Measurements from ENCODE around the gene MRPS15. TPM values are rescaled to one million over a fixed set of nuclear protein-coding genes. Genes with fewer than 3 reads are reported as not detected.

MRPS15 gene
- total and polyA plus RNA-seq, 7 donors = 70.3 to 115 (median 85.3) TPM

DNA sequence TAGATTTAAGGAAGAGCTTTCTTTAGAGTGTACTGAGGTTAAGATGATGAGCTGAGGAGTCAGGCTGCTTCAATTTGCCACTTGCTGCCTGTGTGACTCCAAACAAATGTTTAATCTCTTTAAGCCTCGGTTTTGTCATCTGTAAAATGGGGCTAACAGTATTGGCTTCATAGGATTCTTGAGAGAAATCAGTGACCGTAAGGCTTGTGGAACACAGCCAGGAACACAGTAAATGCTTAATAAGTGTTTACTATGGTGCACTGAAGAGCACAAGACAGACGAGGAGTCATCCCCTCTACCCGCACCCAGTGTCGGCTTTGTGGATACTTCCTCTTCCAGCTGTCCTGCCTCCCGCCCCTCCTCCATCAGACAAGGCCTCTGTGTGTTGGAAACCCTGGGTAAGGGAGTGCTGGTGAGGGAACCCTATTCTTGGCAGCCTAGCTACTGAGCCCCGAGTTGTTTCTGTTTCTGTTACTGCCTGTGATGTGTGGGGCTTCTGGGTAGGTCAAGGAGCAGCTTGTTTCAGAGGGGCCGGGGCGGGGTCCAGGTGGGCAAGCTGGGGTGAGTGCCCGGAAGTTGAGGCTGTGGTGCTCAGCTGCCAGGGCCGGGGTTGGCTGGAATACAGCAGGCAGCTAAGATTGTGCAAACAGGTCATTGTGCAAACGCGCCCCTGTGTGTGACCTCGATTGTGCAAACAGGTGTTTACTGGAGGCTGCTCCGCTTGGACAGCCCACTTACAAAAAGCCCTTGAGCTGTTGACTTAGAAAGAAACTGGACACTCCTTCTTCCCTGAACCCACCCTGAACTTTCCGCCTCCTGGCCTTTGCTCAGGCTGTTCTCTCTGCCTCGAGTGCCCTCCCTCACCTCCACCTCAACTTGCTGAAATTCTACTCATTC lies 22.5 kb upstream of the MRPS15 start:
- Histone ChIP-seq H3K36me3 (no peaks in the 10 kb centered on the region), H3K9me3 (no peaks in the 10 kb centered on the region), H3K27ac (peak overlapping the region in 1 of 4 donors; percentile 37), H3K4me3 (no peak overlapping the region), H3K27me3 (peaks cover 0 to 6% (median 0%) of the 10 kb centered on the region in 3 donors), H3K4me1 (no peaks in the 10 kb centered on the region)
- 26 to 58% methylated on average over 17 of the region's 17 CpGs for WGBS, 2 donors
- TF ChIP-seq EP300 (IDR thresholded peaks at IDR 0.05) (no peak), POLR2AphosphoS5 (IDR thresholded peaks at IDR 0.05) (no peak)
- DNase-seq = peak; percentile 77
- intact Hi-C loops (cut with DNase I) = no loop called here

DNA sequence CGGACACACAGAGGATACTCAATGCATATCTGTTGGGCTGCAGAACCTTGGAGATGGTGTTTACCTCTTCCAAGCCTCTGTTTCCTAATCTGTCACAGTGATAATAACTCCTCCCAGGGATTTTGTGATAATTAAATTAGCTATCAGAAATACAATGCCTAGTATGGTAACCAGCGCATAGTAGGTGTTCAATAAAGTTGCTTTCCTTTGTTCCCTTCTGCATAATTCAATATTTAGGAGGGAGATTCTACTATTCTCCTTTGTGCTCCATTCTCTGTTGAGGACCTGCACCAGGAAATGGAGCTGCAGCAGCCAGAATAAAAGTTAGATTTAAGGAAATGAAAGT lies 21.9 kb upstream of the MRPS15 start:
- peaks cover 0 to 6% (median 0%) of the 10 kb centered on the region in 3 donors for H3K27me3 ChIP-seq
- no peaks in the 10 kb centered on the region for H3K4me1 ChIP-seq
- peak overlapping the region in 1 of 4 donors; percentile 2 for H3K27ac ChIP-seq
- intact Hi-C loops (cut with DNase I) = no loop called here
- no peak overlapping the region for H3K4me3 ChIP-seq
- H3K36me3 ChIP-seq = no peaks in the 10 kb centered on the region
- TF ChIP-seq POLR2A (IDR thresholded peaks at IDR 0.05) (no peak), POLR2AphosphoS5 (IDR thresholded peaks at IDR 0.05) (no peak), EP300 (IDR thresholded peaks at IDR 0.05) (no peak)
- TF ChIP-seq, protein P1, sequence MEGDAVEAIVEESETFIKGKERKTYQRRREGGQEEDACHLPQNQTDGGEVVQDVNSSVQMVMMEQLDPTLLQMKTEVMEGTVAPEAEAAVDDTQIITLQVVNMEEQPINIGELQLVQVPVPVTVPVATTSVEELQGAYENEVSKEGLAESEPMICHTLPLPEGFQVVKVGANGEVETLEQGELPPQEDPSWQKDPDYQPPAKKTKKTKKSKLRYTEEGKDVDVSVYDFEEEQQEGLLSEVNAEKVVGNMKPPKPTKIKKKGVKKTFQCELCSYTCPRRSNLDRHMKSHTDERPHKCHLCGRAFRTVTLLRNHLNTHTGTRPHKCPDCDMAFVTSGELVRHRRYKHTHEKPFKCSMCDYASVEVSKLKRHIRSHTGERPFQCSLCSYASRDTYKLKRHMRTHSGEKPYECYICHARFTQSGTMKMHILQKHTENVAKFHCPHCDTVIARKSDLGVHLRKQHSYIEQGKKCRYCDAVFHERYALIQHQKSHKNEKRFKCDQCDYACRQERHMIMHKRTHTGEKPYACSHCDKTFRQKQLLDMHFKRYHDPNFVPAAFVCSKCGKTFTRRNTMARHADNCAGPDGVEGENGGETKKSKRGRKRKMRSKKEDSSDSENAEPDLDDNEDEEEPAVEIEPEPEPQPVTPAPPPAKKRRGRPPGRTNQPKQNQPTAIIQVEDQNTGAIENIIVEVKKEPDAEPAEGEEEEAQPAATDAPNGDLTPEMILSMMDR (IDR thresholded peaks at IDR 0.05) = no peak
- no peak for DNase-seq
- no peaks in the 10 kb centered on the region for H3K9me3 ChIP-seq
- 93 to 95% methylated on average over 2 of the region's 2 CpGs for WGBS, 2 donors

DNA sequence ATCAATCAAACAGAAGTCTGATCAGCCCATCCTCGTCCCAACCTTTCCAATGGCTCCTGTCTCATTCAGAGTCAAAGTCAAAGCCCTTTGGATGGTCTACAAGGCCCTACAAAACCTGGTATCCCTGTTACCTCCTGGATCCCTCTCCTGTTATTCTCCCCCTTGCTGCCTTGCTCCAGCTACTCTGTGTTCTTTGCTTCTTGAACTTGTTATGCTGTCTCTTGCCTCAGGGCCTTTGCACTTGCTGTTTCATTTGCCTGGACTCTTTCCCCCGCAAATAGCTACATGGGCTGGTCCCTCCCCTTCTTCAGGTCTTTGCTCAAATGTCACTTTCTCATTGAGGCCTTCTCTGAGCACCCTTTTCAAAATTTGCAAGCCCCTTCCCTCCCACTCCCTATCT lies 19.9 kb upstream of the MRPS15 start:
- no peak overlapping the region for H3K27ac ChIP-seq
- peak; percentile 21 for DNase-seq
- H3K27me3 ChIP-seq = peaks cover 0 to 6% (median 0%) of the 10 kb centered on the region in 3 donors
- 87 to 93% methylated on average over 2 of the region's 2 CpGs for WGBS, 2 donors
- TF ChIP-seq POLR2A (IDR thresholded peaks at IDR 0.05) = no peak
- no peak for TF ChIP-seq EP300 (IDR thresholded peaks at IDR 0.05)
- TF ChIP-seq, protein P1 (IDR thresholded peaks at IDR 0.05) = no peak
- TF ChIP-seq POLR2AphosphoS5 (IDR thresholded peaks at IDR 0.05) = no peak
- H3K9me3 ChIP-seq = no peaks in the 10 kb centered on the region
- H3K4me3 ChIP-seq = no peak overlapping the region
- no peaks in the 10 kb centered on the region for H3K4me1 ChIP-seq
- no peaks in the 10 kb centered on the region for H3K36me3 ChIP-seq
- intact Hi-C loops (cut with DNase I) = no loop called here

DNA sequence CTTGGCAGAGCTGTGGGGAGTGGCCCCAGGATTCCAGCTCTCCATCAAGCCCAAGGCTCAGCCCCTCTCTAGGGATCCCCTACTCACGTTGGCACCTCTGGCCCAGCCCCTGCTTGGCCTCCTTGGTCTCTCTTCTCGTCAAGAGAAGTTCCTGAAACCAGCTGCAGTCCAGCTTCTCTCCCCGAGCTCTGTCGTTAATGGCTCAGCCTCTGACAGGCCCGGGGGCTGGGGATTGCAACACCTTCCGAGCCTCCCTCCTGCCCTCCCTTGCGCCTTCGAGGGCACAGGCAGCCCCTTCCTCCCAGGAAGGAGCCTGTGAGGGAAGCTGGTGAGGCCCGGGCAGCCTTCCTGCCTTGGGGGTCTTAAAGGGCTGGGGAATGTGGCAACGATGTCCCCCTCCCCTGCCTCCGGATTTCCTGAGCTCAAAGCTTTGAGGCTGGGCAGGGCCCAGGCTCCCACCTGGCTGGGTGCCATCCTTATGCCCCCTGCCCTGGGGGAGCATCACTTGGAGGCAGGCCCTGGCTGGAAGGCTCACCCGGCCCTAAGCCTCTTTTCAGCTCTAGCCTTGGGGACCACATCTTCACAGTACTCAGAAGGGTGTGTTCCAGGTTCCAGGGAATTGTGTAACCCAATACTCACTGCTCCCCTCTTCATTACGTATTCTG lies 18.7 kb upstream of the MRPS15 start, which contains the start of gene CSF3R:
Gene CSF3R, minus strand, starts transcription at position 190 of the 665 bp plus-strand sequence. CDS start 3,417 bp downstream, outside the sequence.
- Histone ChIP-seq H3K4me3 (peak within 1 kb of the TSS in 2 of 4 donors; percentile 15 to 30), H3K27me3 (peaks cover 0 to 1% (median 0%) of the 10 kb centered on the region in 3 donors), H3K36me3 (no peaks in the 10 kb centered on the region), H3K27ac (peak within 1 kb of the TSS in 1 of 4 donors; percentile 3), H3K9me3 (no peaks in the 10 kb centered on the region), H3K4me1 (no peaks in the 10 kb centered on the region)
- intact Hi-C loops (cut with DNase I) = no loop called here
- WGBS, 2 donors = 45 to 60% methylated on average over 13 of the region's 13 CpGs
- TF ChIP-seq POLR2A (IDR thresholded peaks at IDR 0.05) (no peak), POLR2AphosphoS5 (IDR thresholded peaks at IDR 0.05) (no peak), EP300 (IDR thresholded peaks at IDR 0.05) (no peak)
- TF ChIP-seq, protein P1 (IDR thresholded peaks at IDR 0.05) = no peak
- peak; percentile 64 for DNase-seq
